DMS114 treated with DMSO at 0.1 percent for 48 hours (cell line): Measurements from ENCODE around the gene CSAG3.

Source experiments
- DNase-seq: peaks from one replicate; lab custom pipeline; 2025; ENCODE audit not compliant: unreplicated experiment; lab: John Stamatoyannopoulos, UW

The CSAG3 gene

GRCh38 chrX:152806035-152806434, 47.0 kb downstream of the CSAG3 start:
- DNase-seq: no peak
